GM19452 (cell line): ENCODE data around the gene MAD1L1.

Experiments used
- ATAC-seq: cut with Tn5 transposase; IDR thresholded peaks from one replicate; pipeline ENCODE4 v1.9.1; 2021; ENCODE audit not compliant: unreplicated experiment

The MAD1L1 gene

DNA sequence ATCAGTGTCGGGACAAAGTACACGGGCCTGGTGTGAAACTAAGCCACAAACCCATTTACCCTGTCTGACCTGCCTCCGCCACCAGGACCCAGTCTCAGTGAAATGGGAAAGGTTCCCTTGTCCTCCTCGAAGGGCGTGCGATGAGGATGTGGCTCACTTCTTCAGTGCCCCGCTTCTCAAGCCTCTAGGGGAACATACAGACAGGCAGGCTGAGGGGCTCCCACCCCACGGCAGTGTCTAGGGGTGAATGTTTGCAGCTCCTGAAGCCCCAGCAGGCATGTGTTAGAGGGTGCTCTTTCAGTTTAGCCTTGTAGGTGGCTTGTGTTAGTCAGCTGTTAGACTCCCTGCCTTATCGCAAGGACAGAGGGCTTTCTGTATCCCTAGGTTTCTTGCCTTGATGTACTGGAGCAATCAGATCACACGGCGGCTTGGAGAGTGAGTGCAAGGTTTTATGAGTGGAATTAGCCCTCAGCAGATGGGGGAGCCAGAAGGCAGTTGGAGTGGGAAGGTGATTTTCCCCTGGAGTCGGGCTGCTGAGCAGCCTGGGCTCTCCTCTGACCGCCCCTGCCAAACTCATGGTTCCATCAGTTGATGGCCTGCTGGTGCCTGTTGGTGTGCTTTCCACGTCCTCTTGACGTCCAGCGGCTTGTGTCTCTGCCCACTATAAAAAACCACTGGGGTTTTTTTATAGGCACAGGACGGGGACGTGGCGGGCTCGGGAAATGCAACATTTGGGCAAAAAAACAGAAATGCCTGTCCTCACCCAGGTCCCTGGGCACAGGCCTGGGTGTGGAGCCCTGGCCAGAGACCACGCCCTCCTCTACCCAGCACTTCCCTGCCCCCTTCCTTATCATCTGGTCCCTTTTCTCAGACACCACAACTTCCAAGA, 10.0 kb upstream of the MAD1L1 start:
- ATAC-seq, result no peak

- peak; percentile 52 for ATAC-seq
Observed at GRCh38 chr7:2241580-2242540, 9.1 kb upstream of the MAD1L1 start, which contains the start of the genes MRM2 and NUDT1. TSS of gene MRM2 (minus strand) at chr7:2242205. CDS start at chr7:2242169, 36 bp downstream. TSS of gene NUDT1 (plus strand) at chr7:2242226. CDS start at chr7:2244575, 2,349 bp downstream.

- ATAC-seq, result no peak
Observed at GRCh38 chr7:2239242-2239641, 6.5 kb upstream of the MAD1L1 start.

GRCh38 chr7:2237109-2237602, 4.4 kb upstream of the MAD1L1 start:
- peak; percentile 65 for ATAC-seq

DNA sequence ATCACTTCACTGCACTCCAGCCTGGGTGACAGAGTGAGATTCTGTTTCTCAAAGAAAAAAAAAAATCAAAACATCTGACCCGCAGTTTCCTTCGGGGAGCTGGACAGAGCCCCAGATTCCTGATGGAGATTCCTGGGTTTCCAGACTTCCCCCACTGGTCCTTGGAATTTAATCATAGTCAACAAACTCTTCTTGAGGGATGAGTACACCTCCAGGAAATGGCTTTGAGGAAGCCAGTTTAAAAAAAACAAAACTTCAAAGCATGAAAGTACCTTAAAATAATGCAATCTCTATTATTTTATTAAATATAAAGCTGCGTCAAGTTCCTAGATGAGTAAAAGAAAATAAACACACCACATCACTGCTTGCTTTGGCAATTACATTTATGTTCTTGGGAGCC, 1.2 kb upstream of the MAD1L1 start:
- ATAC-seq, result no peak

- ATAC-seq, result peak; percentile 25
Observed at GRCh38 chr7:2231992-2232765, 566 bp downstream of the MAD1L1 start.

- ATAC-seq, result no peak
Observed at GRCh38 chr7:2230882-2231281, 1.9 kb downstream of the MAD1L1 start.

- no peak for ATAC-seq
Observed at GRCh38 chr7:2230226-2230625, 2.5 kb downstream of the MAD1L1 start.

DNA sequence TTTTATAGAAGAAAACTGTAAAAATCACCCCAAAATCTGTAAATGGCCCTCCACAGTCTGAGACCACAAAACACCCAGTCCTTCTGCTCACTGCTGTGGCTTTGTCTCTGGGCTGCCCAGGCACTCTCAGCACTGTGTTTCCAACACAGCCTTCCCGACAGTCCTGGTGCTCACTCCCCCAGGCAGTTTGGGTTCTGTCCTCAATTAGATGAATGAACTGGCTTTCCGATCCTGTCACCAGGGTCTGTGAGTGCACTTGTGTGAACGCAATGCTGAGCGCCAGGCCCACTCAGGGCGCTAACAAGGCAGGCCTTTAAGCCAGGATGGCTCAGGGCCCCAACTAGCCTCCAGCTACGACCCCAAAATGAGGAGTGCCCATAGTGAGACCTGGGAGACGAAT, 3.3 kb downstream of the MAD1L1 start:
- no peak for ATAC-seq

DNA sequence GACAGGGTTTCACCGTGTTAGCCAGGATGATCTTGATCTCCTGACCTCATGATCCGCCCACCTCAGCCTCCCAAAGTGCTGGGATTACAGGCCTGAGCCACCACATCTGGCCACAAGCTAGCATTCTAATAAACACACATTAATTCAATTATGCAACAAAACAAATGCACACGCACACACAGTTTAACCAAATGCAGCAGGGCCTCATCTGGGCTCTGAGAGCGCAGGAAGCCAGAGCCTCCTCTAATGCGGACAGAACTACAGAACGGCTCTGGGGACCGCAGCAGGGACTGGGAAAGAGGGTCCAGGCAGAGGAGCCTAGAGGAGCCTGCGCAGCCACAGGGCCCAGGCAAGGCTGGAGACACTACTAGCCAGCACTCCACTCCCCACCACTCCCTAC, 3.8 kb downstream of the MAD1L1 start:
- ATAC-seq, result no peak

DNA sequence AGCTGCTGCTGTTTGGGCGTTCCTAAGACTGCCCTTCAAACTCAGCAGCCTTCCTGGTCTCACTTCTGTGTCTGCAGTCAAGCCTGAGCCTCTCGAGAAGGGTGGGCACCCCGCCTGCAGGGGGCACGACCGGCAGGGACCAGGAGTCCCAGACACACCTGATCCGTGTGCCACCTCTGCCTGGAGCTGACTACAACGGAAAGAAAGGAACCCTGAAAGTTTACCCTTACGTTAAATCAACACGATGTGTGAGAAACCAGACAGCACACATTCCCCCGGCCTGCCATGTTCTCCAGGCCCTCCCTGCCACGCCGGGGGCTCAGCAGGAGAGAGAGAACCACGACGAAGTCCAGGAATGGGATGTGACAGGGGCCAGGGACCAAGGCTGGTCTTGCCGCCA, 5.0 kb downstream of the MAD1L1 start:
- ATAC-seq, result no peak

DNA sequence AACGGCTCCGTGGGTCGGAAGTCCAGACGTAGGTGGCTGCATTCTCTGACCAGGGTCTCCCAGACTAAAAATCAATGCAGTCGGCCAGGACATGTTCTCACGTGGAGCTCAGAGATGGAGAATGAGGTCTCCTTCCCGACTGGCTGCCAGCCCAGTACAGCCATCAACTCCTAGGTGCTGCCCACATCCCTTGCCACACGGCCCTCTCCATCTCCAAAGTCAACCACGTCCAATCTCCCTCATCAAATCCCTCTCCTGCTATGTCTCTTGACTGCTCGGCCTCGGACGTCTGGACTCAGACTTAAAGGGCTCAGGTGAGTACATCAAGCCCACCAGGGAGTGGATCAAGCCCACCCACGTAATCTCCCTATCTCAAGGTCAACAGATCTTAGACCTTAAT, 6.9 kb downstream of the MAD1L1 start:
- ATAC-seq, result no peak

DNA sequence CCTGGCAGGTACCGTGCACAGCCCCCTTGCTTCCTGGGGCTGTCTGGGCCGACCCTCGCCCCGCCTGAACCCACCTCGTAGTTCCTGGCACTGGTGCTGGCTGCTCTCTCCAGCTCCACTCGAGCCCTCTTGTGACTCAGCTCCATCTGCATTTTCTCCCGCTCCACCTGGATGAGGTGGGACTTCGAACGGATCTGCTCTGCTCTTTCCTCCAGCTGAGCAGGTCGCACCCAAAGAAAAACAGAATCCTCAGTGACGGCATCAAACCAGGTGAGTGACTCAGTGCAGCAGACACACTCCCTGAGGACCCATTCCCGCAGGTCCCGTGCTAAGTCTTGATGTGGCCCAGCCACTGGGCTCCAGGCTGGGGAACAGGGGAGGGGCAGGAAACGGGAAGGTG, 7.4 kb downstream of the MAD1L1 start:
- no peak for ATAC-seq

- ATAC-seq, result no peak
Observed at GRCh38 chr7:2224934-2225333, 7.8 kb downstream of the MAD1L1 start.

- ATAC-seq, result no peak
Observed at GRCh38 chr7:2224491-2224928, 8.2 kb downstream of the MAD1L1 start.

GRCh38 chr7:2223321-2223720, 9.4 kb downstream of the MAD1L1 start:
- no peak for ATAC-seq

DNA sequence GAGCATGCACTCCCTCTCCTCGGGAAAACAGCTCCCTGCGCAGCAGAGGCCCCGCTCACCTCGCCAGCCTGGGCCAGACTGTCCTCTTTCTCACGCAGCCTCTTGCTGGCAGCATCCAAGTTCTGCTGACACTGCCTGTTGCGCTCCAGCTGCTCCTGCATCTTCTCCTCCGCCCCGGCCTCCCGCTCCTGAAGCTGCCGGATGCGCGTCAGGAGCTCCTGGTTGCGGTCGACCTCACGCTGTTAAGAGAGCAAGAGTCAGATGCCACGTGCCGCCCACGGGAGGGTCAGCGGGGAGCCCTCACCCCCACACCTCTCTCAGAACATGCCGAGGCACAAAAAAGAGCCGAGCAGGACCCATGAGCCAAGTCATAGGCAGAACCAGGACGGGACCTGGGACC, 10.2 kb downstream of the MAD1L1 start:
- no peak for ATAC-seq

DNA sequence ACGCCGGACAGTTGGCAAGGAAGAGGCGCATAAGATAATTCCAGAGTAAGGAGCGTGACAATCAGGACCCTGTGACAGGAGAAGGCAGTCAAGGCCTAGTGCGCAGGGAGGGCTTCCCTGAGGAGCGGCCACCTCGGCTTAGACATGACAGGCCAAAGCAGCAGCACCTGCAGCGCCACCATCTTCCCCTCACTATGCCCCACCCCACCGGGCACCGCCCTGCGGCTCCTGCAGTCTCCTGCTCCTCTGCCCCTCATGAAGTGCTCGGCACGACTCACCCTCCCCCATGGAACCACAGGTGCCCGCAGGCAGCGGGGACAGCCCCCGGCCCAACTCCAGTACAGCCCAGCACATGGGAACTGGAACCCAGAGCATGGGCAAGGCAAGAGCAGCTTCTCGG, 11.8 kb downstream of the MAD1L1 start:
- no peak for ATAC-seq

DNA sequence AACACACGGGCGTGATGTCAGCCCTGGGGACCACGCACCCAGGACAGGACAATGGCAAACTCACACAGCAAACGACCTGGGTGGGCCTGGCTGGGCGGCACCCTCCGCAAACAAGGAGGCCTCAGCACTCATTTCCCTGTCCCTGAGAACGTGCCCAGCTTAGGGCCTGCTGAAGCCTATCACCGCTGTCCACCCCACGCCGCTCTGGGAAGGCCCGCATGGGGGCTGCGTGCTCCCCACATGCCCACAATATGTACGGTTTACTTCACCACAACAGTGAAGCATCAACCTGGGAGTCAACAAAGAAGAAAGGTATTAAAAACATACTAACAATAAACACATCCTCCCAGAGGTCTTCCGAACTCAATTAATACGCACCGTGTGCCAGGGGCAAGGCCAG, 12.2 kb downstream of the MAD1L1 start:
- no peak for ATAC-seq

DNA sequence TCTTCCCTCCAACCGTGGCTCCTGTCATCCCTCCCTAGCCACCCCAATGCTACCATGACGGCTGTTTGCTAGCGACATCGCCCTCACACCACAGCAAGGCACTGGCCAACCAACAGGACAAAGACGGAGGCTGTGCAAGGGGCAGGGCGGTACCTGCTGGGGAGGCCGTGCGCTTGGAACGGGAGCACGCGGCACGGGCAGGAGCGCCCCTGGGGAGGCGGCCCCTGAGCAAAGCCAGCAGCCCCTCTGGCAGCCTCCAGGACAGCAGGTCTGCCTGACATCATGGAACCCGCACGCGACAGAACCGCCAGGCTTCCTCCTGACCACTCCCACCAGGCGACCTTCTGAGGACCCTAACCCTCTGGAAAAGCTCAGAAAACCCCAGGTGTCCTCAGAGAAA, 12.7 kb downstream of the MAD1L1 start:
- ATAC-seq, result no peak

GRCh38 chr7:2219606-2220005, 13.1 kb downstream of the MAD1L1 start:
- no peak for ATAC-seq
